Stimulated activated CD4-positive, alpha-beta T cell treated with anti-CD3 and anti-CD28 coated beads, Interleukin-15, amount 100 ng/mL, for 48 hours (primary cell): Measurements from ENCODE around the gene ADPRS.

ENCODE experiments used
- DNase-seq, 2 donors: peaks; one replicate each; pipeline ENCODE4 v3.0.0-alpha.2; 2020; ENCODE audit warnings: low read depth in 2 of 2

The ADPRS gene

GRCh38 chr1:36087233-36088123 is 1.2 kb upstream of the ADPRS start:
- no peak for DNase-seq

GRCh38 chr1:36088265-36088576 is 471 bp upstream of the ADPRS start:
- no peak for DNase-seq

- DNase-seq = no peak
Observed at GRCh38 chr1:36089393-36090121, 865 bp downstream of the ADPRS start.

- no peak for DNase-seq
Observed at GRCh38 chr1:36091141-36091540, 2.4 kb downstream of the ADPRS start.

- no peak for DNase-seq
Observed at GRCh38 chr1:36091698-36092097, 3.0 kb downstream of the ADPRS start.

- DNase-seq = no peak
Observed at GRCh38 chr1:36092166-36092797, 3.6 kb downstream of the ADPRS start.

GRCh38 chr1:36092798-36093185 is 4.1 kb downstream of the ADPRS start:
- DNase-seq = no peak

GRCh38 chr1:36093226-36093625 is 4.5 kb downstream of the ADPRS start:
- no peak for DNase-seq

- no peak for DNase-seq
Observed at GRCh38 chr1:36093929-36094328, 5.2 kb downstream of the ADPRS start.

- no peak for DNase-seq
Observed at GRCh38 chr1:36094621-36095061, 5.9 kb downstream of the ADPRS start.

GRCh38 chr1:36095760-36096405 is 7.2 kb downstream of the ADPRS start:
- no peak for DNase-seq

- DNase-seq = no peak
Observed at GRCh38 chr1:36096500-36097432, 8.1 kb downstream of the ADPRS start.

- DNase-seq = no peak
Observed at GRCh38 chr1:36097693-36098585, 9.2 kb downstream of the ADPRS start.

- no peak for DNase-seq
Observed at GRCh38 chr1:36098650-36099365, 10.1 kb downstream of the ADPRS start.

- DNase-seq = peak; percentile 58 to 70
Observed at GRCh38 chr1:36099681-36100341, 11.1 kb downstream of the ADPRS start.

GRCh38 chr1:36100376-36100775 is 11.7 kb downstream of the ADPRS start:
- DNase-seq = no peak

GRCh38 chr1:36101546-36101945 is 12.9 kb downstream of the ADPRS start:
- no peak for DNase-seq

- no peak for DNase-seq
Observed at GRCh38 chr1:36106269-36106668, 17.6 kb downstream of the ADPRS start.

GRCh38 chr1:36107394-36107793 is 18.7 kb downstream of the ADPRS start:
- DNase-seq = no peak
